GM12864 (cell line): ENCODE results near the gene CD70.
"Not testable (repeated sequence)": the region's sequence is repeated elsewhere in the genome, so short reads cannot be mapped to it uniquely, and the experiment has no call there.

Source experiments
- DNase-seq: peaks from one replicate; pipeline ENCODE4 v3.0.0-alpha.2; 2011; ENCODE audit warnings: low read depth
- H3K4me3 ChIP-seq: 2 replicates; pipeline ENCODE4 v1.5.1; 2011; ENCODE audit warnings: mild to moderate bottlenecking, low read depth, low read length, control low read depth
- TF ChIP-seq, protein P1 (sequence below): IDR thresholded peaks from 2 replicates; pipeline ENCODE4 v1.5.1; 2011; ENCODE audit warnings: low read depth, mild to moderate bottlenecking, moderate library complexity, low read length, control low read depth, inconsistent platforms; ENCODE audit errors: missing control alignments

The CD70 gene

DNA sequence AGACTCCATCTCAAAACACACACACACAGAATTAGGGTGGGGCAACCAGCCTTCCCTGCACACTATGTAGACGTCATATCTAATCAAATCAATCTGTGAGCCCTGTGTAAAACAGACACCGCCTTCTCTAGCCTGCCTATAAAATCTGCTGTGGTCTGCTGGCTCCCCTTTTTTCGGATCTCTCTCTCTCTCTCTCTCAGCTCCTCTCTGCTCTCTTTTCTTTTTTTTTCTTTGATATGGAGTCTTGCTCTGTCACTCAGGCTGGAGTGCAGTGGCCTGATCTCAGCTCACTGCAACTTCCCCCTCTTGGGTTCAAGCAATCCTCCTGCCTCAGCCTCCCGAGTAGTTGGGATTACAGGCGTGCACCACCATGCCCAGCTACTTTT is 11.8 kb upstream of the CD70 start:
- H3K4me3 ChIP-seq: no peak overlapping the region
- DNase-seq: no peak
- TF ChIP-seq, protein P1, sequence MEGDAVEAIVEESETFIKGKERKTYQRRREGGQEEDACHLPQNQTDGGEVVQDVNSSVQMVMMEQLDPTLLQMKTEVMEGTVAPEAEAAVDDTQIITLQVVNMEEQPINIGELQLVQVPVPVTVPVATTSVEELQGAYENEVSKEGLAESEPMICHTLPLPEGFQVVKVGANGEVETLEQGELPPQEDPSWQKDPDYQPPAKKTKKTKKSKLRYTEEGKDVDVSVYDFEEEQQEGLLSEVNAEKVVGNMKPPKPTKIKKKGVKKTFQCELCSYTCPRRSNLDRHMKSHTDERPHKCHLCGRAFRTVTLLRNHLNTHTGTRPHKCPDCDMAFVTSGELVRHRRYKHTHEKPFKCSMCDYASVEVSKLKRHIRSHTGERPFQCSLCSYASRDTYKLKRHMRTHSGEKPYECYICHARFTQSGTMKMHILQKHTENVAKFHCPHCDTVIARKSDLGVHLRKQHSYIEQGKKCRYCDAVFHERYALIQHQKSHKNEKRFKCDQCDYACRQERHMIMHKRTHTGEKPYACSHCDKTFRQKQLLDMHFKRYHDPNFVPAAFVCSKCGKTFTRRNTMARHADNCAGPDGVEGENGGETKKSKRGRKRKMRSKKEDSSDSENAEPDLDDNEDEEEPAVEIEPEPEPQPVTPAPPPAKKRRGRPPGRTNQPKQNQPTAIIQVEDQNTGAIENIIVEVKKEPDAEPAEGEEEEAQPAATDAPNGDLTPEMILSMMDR: no peak

DNA sequence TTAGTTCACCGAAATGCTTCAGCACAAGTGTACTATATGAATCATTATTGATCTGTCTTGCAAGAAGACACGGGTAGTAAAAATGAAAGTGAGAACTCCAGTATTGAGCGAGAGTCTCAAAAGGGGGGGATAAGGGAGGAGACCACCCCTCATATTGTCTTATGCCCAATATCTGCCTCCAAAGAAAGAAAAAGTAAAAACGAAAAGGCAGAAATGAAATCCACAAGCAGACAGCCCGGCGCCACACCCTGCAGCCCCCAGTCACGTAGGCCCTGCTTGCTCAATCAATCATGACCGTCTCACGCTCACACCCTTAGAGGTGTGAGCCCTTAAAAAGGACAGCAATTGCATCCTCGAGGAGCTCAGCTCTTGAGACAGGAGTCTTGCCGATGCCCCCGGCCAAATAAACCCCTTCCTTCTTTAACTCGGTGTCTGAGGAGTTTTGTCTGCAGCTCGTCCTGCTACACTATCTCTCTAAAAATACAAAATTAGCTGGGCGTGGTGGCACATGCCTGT is 10.6 kb upstream of the CD70 start:
- peak overlapping the region; percentile 37 for H3K4me3 ChIP-seq
- DNase-seq: not testable (repeated sequence)

DNA sequence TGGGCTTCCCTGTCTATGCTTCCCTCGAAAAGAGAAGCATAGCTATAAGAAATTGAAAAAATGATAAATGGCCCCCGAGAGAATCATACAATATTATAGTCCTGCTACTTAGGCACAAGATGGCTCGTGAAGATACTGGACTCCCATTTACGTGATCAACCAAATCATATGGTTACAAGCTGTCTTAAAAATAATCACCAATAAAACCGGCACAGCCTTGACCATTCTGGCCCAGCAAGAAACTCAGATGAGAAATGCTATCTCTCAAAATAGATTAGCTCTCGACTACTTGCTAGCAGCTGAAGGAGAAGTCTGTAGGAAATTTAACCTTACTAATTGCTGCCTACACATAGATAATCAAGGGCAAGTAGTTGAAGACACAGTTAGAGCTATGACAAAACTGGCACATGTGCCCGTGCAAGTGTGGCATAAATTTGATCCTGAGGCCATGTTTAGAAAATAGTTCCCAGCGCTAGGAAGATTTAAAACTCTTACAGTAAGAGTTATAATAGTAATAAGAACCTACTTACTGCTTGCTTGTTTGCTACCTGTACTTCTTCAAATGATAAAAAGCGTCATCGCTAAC is 10.1 kb upstream of the CD70 start:
- not testable (repeated sequence) for DNase-seq
- peak overlapping the region; percentile 37 for H3K4me3 ChIP-seq

DNA sequence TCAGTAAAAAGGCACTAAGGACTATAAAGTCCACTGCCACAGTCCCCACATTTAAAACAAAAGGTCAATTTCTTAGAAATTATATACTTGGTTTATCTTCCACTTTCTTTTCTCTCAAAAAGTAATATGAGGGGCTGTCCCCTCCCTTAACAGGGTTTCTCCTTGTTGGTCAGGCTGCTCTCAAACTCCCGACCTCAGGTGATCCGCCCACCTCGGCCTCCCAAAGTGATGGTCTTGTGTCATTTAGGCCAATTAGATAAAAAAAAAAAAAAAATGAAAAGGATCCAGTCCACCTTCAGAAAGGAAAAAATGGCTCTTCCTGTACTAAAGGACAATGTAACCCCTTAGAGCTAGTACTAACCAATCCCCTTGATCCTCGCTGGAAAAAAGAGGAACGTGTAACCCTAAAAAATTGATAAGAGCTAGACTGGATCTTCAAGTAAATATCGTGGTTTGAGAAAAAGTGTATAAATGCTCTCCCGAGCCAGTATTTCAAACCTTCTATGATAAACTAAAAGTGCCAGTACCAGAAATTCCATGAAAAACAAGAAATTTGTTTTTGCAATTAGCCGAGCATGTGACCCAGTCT is 9.0 kb upstream of the CD70 start:
- TF ChIP-seq, protein P1: no peak
- H3K4me3 ChIP-seq: peak overlapping the region; percentile 37; the same call in 1 of the 2 replicates
- no peak for DNase-seq

DNA sequence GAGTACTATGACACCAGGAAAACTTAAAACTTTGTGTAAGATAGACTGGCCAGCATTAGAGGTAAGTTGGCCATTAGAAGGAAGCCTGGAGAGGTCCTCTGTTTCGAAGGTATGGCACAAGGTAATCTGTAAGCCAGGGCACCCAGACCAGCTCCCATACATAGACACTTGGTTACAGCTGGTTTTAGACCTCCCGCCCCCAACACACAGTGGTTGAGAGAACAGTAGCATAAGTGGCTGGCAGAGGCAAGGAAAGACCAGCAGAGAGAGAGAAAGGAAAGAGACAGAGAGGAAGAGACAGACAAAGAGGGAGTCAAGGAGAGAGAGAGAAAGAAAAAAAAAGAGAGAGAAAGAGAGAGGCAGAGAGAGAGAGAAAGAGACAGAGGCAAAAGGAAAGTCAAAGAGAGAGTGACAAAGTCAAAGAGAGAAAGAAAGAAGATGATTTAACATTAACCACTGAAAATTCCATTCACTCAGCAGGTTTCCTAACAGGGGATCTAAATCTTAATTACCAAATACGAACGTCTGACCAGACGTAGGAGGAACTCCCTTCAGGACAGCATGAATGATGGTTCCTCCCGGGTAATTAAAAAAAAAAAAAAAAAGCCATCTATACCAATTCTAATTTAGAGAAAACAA is 7.4 kb upstream of the CD70 start:
- DNase-seq: not testable (repeated sequence)
- peak overlapping the region; percentile 32; the same call in 1 of the 2 replicates for H3K4me3 ChIP-seq

DNA sequence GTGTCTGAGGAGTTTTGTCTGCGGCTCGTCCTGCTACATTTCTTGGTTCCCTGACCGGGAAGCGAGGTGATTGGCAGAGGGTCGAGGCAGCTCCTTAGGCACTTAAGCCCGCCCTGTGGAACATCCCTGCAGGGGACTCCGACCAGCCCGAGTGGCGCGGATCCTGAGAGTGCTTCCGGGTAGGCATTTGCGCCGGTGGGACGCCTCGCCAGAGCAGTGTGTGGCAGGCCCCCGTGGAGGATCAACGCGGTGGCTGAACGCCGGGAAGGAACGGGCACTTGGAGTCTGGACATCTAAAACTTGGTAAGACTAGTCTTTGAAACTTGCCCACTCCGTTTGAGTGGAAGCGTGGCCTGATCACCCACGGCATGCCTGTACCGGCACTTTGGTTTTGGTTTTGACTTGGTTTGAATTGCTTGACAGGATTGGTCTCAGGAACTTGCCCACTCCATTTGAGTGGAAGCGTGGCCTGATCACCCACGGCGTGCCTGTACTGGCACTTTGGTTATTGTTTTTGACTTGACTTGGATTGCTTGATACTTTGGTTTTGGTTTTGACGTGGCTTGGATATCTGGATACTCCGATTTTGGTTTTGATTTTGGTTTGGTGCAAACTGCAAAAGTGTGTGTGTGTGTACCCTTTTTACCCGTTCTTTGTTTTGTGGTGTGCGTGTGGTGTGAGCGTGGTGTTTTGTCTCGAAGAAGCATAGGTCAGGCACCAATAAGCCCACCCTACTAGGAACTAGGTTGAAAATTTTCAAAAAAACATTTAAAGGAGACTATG is 6.7 kb upstream of the CD70 start:
- H3K4me3 ChIP-seq, DNase-seq: not testable (repeated sequence)

DNA sequence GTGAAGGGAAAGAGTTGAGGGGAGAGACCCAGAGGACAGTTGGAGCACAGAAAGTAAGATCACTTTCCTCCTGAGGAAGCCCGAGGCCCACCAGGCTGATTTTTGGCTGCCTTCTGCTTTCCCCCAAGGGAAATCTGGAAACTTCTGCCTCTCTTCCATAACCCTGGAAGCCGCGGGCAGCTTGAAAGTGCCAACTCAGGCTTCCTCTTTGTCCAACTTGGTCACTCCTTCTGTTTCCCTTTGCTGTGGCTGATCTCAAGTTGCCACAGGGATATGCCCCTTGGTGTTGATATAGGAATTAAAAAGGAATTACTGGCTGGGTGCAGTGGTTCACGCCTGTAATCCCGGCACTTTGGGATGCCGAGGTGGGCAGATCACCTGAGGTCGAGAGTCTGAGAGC is 5.7 kb upstream of the CD70 start:
- DNase-seq: no peak
- TF ChIP-seq, protein P1: no peak
- no peak overlapping the region for H3K4me3 ChIP-seq

DNA sequence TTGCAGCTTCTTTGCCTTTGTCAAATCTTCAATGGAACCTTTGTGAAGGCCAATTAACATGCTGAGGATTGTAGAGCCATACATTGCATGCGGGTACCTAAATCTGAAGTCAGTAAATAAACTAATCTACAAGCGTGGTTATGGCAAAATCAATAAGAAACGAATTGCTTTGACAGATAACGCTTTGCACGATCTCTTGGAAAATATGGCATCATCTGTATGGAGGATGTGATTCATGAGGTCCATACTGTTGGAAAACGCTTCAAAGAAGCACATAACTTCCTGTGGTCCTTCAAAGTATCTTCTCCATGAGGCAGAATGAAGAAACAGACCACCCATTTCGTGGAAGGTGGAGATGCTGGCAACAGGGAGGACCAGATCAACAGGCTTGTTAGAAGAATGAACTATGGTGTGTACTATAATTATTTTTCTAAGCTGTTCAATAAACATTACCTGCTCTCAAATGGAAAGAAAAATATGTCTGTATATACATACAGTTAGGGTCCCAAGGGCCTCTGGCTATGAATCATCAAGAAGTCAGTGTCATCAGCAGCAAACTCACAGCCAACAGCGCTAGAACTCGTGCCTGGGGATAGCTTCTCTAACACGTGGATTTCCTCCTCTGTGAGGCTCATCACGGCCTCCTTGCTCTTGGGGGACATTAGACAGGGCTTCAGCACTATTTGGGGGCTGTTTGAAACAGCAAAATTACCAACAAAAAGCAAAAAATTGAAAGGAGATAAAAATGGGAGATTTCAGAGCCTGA is 2.9 kb upstream of the CD70 start:
- H3K4me3 ChIP-seq: no peak overlapping the region
- DNase-seq: no peak
- TF ChIP-seq, protein P1: no peak
